ENCODE data around the gene VEGFA. TPM values are rescaled to one million over a fixed set of nuclear protein-coding genes. Genes with fewer than 3 reads are reported as not detected.
A peak's percentile ranks its signal among the peaks of the same experiment; 100 is the strongest.

The VEGFA gene
- polyA plus RNA-seq (2014; cell fraction: cytosol; rRNA removed) = 25.1 and 28.9 TPM in 2 replicates
- polyA plus RNA-seq (2014; cell fraction: nucleus; rRNA removed) = 138 and 142 TPM in 2 replicates

- DNase-seq (ENCODE audit: low spot score) = peak; percentile 88
These were observed at the start of gene VEGFA for GRCh38 chr6:43769526-43770371. Gene VEGFA (plus strand): TSS chr6:43770211.

DNA sequence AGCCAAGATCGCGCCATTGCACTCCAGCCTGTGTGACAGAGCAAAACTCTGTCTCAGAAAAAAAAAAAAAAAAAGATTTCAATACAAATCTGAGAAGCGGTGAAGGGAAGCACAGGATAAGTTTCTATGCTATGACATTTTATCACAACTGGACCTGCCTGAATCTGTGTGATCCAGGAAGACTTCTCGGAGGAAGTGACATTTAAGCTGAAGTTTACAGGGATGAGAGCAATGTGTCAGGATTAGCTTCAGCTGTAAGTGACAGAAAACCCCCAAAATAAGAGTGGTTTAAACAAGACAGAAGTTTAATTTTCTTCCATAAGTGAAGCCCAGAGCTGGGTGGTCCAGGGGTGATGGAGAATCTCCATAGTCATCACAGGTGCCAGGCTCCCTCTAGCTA is 49.0 kb upstream of the VEGFA start:
- DNase-seq (ENCODE audit: low spot score) = no peak

DNA sequence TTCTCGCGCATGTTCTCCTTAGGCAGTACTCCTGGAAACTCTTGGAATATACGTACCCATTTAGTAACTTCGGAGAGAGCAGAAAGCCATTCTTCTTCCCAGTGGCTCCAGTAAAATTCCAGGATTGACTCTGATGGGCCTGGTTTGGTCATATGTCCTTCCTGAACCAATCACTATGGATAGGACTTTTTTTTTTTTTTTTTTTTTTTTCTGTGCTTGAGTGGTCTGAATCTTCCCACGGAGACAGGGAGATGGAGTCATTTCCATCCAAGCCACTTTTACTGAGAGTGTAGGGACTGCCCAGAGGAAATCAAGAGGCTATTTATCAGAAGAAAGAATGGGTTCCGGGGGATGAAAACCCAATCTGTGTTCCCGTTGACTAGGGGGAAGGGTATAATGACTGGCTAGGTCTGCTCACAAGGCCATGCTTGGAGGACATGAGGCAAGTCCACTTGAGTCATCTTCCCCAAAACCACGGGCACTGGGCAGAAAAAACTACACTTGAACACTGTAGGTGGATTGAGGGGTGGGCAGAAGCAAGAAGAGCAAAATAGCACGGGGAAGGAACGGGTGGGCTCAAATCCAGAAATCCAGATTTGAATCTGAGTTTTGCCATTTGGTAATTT is 47.0 kb upstream of the VEGFA start:
- DNase-seq (ENCODE audit: low spot score) = no peak

DNA sequence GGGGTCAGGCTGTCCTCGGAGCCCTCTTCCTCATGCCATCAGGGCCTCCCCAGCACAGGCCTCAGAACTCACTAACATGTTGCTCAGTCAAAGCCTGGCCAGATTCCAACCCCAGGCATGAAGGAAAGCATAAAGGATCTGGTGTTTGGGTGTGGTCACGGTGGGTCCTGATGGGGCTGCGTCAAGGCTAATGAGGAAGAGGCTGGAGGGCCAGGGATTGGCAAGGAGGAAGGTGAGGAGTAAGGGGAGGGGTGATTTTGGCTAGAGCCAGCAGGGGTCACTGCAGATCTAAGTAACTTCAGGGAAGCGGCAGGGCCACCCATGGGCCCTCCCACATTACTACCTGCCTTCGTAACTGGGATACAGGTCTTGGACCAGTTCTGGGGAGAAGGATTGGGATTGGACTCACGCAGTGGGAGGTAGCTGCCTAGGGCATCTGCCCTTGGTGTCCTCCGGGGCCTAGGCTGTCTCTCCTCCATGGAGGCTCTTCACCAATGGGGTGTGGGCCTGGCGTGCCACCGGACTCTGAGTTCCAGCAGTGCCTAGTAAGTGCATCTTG is 46.2 kb upstream of the VEGFA start:
- peak; percentile 58 for DNase-seq (ENCODE audit: low spot score)

GRCh38 chr6:43724354-43724753 is 45.7 kb upstream of the VEGFA start:
- no peak for DNase-seq (ENCODE audit: low spot score)

- DNase-seq (ENCODE audit: low spot score) = no peak
These were observed 44.9 kb upstream of the VEGFA start for GRCh38 chr6:43724914-43725642.

DNA sequence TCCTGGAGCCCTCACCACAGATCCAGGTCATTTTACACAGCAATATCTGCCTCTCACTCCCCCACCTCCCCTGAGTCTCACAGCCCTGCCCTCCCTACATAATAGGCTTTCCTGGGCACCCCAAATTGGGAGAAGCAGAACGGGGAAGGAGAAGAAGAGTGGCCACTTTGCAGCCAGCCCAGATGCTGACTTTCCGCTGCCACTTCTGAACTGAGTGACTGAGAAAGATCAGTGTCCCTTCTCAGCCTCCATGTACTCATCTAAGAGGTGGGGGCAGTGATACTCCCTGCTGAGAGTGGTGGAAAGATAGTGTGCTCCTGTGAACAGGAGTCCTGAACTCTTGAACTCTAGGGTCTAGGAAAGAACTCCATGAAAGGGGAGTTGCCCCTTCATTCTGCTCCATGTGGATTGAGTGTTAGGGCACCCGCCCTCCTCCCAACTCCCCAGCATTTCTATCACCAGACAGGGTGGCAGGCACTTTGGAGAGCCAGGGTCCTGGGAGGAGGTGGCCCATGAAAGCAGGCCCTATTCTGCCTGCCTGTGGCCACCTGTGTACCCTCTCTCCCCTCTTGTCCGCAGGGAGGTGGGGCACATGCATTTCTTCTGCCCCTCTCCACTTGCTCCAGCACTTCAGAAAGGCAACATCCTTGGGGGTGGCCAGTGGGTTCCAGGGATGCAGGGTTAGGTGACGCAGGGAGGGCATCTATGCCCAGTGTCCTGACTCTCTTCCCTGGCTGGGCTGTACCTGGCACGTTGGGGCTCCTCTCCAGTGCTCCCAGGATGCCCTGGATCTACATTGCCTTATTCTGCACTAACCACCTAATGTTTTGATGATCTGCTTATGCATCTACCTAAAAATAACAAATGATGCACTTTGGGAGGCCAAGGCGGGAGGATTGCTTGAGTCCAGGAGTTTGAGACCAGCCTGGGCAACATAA is 44.1 kb upstream of the VEGFA start:
- DNase-seq (ENCODE audit: low spot score) = no peak

GRCh38 chr6:43727634-43728033 is 42.4 kb upstream of the VEGFA start:
- DNase-seq (ENCODE audit: low spot score) = no peak

DNA sequence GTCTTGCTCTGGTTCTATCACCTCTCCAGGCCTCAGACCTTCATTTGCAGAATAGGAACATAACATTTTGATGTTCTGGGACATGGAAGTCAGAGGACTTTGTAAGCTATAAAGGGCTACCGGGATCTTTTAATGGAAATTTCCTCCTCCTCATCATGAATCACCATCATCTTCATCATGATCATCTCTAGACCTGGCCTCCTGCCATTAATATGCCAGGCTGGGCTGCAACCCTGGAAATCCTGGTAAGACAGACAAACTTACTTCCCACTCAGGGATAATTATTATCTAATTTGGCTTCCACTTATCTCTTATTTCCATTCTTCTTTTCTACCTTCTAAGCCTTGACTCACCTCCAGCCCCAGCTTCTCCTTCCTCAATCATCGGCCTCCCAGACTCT is 41.4 kb upstream of the VEGFA start:
- no peak for DNase-seq (ENCODE audit: low spot score)

- DNase-seq (ENCODE audit: low spot score) = no peak
These were observed 40.5 kb upstream of the VEGFA start for GRCh38 chr6:43729537-43729936.

DNA sequence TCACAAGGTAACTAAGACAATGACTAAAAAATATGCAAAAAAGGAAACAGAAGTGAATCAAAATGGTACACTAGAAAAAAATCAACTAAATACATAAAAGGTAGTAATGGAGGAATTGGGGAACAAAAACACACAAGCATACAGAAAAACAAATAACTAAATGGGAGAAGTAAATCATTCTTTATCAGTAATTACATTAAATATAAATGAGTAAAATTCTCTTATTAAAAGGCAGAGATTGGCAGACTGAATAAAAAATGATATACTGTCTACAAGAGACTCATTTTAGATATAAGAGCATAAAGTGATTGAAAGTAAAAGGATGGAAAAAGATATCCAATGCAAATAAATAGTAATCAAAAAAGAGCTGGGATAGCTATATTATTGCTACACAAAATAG is 39.4 kb upstream of the VEGFA start:
- no peak for DNase-seq (ENCODE audit: low spot score)

DNA sequence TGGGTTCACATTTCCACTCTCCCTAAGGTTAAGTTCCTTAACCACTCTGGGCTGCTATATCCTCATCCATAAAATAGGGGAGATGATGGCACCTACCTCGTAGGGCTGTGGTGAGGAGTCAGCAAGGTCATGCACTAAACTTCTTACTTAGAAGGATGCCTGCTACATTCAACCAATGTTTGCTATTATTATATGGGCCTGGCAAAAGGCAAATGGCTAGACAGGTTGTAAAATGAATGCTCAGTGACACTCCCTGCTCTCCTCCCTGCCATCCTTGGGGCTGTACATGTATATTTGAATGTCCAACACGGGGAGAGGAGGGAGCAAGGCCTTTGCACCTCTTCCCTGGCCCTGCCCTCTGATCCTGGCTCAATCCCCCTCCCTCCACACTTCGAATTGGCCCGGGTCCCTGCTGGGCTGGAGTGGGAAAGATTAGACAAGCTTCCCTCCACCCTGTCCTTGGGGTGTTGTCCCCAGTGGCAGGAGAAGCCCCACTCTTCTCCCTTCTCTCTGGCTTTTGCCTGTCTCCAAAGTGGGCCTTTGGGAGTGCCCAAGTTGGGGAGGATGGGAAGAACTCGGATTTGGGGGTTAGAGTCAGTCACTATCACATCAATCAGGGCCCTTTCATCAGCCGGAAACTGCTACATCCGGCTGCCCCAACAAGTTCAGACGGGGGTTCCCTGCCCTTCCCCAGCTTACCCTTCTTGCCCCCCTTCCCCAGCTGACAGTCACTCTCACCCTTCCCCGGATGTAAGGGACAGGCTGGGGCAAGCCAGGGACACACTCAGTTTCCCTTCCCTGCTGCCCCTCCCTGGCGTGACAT is 36.3 kb upstream of the VEGFA start:
- no peak for DNase-seq (ENCODE audit: low spot score)

GRCh38 chr6:43734294-43734665 is 35.7 kb upstream of the VEGFA start:
- no peak for DNase-seq (ENCODE audit: low spot score)

DNA sequence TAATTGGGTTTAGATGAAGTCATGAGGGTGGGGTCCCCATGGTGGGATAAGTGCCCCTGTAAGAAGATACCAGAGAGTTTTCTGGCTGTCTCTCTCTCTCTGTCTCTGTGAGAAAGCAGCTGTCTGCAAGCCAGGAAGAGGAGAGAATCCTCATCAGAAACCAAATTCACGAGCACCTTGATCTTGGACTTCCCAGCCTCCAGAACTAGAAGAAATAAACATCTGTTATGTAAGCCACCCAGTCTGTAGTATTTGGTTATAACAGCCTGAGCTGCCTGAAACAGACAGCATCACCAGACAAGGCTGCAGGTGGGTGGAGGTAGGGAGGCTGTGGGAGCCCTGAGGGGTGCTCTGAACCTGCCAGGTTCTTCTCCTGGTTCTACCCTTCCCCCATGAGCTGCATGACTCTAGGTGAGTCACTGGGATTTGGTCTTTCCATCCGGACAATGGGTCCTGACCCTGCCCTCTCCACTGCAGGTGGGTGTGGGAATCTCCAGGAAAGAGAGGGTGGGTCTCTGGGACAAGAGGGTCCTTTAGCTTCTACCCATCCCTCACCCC is 34.3 kb upstream of the VEGFA start:
- no peak for DNase-seq (ENCODE audit: low spot score)

GRCh38 chr6:43736211-43736786 is 33.7 kb upstream of the VEGFA start:
- no peak for DNase-seq (ENCODE audit: low spot score)

DNA sequence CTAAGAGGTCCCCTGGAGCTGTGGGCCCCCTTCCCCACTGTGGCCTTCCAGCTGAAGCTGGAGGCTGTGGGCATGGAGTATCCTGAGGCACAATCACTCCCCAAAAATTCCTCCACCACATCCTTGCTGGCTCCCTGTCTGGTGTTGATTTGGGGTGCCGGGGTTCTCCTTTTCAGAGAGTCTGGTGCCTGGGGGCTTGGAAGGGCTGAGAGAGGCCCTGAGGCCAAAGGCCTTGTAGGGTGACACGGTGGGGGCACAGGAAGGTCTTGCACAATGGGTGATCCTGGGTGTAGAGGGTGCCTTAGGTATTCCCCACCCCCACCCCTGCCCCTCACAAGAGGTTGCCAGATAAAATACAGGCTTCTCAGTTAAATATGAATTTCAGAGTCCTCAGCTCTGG is 33.2 kb upstream of the VEGFA start:
- DNase-seq (ENCODE audit: low spot score) = no peak

GRCh38 chr6:43737272-43738081 is 32.5 kb upstream of the VEGFA start:
- no peak for DNase-seq (ENCODE audit: low spot score)

DNA sequence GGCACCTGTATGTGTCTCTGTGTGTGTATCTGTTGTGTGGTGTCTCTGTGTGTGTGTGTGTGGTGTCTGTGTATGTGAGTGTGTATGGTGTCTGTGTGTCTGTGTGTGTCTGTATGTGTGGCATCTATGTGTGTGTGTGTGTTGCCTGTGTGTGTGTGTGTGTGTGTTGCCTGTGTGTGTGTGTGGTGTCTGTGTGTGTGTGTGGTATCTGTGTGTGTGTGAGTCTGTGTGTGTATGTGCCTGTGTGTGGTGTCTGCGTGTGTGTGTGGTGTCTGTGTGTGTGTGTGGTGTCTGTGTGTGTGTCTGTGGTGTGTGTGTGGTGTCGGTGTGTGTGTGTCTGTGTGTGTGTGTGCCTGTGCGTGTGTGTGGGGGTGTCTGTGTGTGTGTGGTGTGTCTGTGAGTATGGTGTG is 31.7 kb upstream of the VEGFA start:
- no peak for DNase-seq (ENCODE audit: low spot score)

All from SK-N-DZ (cell line).